ENCODE results near the gene KCNK4. TPM values are rescaled to one million over a fixed set of nuclear protein-coding genes. Genes with fewer than 3 reads are reported as not detected.

Gene KCNK4
- total and polyA plus RNA-seq, 2 of the 13 experiments (the other 11 are each of a cell fraction or from before 2014, with no cell fraction given), result not detected

GRCh38 chr11:64246871-64247728 is 44.0 kb upstream of the KCNK4 start, which contains the start of gene PPP1R14B (continued):
- TF ChIP-seq ZNF281 (CRISPR knock-in tag; IDR thresholded peaks at IDR 0.05; ENCODE audit: borderline replicate concordance), result peak; percentile 94
- peak; percentile 57; the same call in 1 of the 2 replicates for TF ChIP-seq ZNF607 (CRISPR knock-in tag; IDR thresholded peaks at IDR 0.05; ENCODE audit: borderline replicate concordance)
- TF ChIP-seq, protein P1, sequence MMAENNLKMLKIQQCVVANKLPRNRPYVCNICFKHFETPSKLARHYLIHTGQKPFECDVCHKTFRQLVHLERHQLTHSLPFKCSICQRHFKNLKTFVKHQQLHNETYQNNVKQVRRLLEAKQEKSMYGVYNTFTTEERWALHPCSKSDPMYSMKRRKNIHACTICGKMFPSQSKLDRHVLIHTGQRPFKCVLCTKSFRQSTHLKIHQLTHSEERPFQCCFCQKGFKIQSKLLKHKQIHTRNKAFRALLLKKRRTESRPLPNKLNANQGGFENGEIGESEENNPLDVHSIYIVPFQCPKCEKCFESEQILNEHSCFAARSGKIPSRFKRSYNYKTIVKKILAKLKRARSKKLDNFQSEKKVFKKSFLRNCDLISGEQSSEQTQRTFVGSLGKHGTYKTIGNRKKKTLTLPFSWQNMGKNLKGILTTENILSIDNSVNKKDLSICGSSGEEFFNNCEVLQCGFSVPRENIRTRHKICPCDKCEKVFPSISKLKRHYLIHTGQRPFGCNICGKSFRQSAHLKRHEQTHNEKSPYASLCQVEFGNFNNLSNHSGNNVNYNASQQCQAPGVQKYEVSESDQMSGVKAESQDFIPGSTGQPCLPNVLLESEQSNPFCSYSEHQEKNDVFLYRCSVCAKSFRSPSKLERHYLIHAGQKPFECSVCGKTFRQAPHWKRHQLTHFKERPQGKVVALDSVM (CRISPR knock-in tag; IDR thresholded peaks at IDR 0.05), result no peak
- TF ChIP-seq, protein P2, sequence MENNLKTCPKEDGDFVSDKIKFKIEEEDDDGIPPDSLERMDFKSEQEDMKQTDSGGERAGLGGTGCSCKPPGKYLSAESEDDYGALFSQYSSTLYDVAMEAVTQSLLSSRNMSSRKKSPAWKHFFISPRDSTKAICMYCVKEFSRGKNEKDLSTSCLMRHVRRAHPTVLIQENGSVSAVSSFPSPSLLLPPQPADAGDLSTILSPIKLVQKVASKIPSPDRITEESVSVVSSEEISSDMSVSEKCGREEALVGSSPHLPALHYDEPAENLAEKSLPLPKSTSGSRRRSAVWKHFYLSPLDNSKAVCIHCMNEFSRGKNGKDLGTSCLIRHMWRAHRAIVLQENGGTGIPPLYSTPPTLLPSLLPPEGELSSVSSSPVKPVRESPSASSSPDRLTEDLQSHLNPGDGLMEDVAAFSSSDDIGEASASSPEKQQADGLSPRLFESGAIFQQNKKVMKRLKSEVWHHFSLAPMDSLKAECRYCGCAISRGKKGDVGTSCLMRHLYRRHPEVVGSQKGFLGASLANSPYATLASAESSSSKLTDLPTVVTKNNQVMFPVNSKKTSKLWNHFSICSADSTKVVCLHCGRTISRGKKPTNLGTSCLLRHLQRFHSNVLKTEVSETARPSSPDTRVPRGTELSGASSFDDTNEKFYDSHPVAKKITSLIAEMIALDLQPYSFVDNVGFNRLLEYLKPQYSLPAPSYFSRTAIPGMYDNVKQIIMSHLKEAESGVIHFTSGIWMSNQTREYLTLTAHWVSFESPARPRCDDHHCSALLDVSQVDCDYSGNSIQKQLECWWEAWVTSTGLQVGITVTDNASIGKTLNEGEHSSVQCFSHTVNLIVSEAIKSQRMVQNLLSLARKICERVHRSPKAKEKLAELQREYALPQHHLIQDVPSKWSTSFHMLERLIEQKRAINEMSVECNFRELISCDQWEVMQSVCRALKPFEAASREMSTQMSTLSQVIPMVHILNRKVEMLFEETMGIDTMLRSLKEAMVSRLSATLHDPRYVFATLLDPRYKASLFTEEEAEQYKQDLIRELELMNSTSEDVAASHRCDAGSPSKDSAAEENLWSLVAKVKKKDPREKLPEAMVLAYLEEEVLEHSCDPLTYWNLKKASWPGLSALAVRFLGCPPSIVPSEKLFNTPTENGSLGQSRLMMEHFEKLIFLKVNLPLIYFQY (CRISPR knock-in tag; IDR thresholded peaks at IDR 0.05; ENCODE audit: borderline replicate concordance), result peak; percentile 82; the same call in 1 of the 2 replicates
- peak; percentile 83; the same call in 1 of the 2 replicates for TF ChIP-seq ZNF572 (CRISPR knock-in tag; IDR thresholded peaks at IDR 0.05)
- peak; percentile 65 for TF ChIP-seq HNF1B (CRISPR knock-in tag; IDR thresholded peaks at IDR 0.05)
- 0 out of 2 replicates have a peak, but pooled peaks have one; percentile 66 for TF ChIP-seq KLF15 (CRISPR knock-in tag; IDR thresholded peaks at IDR 0.05; ENCODE audit: borderline replicate concordance)
- no peak for TF ChIP-seq ISX (CRISPR knock-in tag; conservative IDR thresholded peaks at IDR 0.05)
- TF ChIP-seq ZNF34 (CRISPR knock-in tag; IDR thresholded peaks at IDR 0.05; ENCODE audit: borderline replicate concordance), result peak; percentile 43; the same call in 1 of the 2 replicates
- TF ChIP-seq, protein P3, sequence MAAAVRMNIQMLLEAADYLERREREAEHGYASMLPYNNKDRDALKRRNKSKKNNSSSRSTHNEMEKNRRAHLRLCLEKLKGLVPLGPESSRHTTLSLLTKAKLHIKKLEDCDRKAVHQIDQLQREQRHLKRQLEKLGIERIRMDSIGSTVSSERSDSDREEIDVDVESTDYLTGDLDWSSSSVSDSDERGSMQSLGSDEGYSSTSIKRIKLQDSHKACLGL (CRISPR knock-in tag; IDR thresholded peaks at IDR 0.05), result no peak
- peak; percentile 41; the same call in 1 of the 2 replicates for TF ChIP-seq ZNF512B (CRISPR knock-in tag; IDR thresholded peaks at IDR 0.05; ENCODE audit: borderline replicate concordance)
- TF ChIP-seq POLR2AphosphoS5 (IDR thresholded peaks at IDR 0.05; ENCODE audit: low read depth, low read length), result peak; percentile 60

Measured in HepG2 (cell line).